Vagina (tissue), 2 donors: ENCODE measurements around the gene TXNRD2.

Experiments
- POLR2A ChIP-seq, 2 donors: fragments of 450-650 bp; IDR thresholded peaks; one replicate each; pipeline ENCODE4 v1.6.1; 2017; ENCODE audit warnings: antibody characterized with exemption in 2 of 2, mild to moderate bottlenecking in 2 of 2, moderate library complexity in 2 of 2
- POLR2AphosphoS5 ChIP-seq, 2 donors: sonication (generic); formaldehyde crosslinking; IDR thresholded peaks; one replicate each; pipeline ENCODE4 v1.9.0; 2017; ENCODE audit warnings: antibody characterized with exemption in 2 of 2, mild to moderate bottlenecking in 2 of 2, low read depth in 1 of 2; ENCODE audit not compliant: insufficient read depth in 1 of 2
- TF ChIP-seq, protein P1 (sequence below), 3 experiments: fragments of 450-650 bp in 2 of 3; fragments of 200-600 bp in 1 of 3; sonication (generic) in 1 of 3; IDR thresholded peaks; one replicate each; pipeline ENCODE4 v1.5.1; 2017 to 2019; ENCODE audit warnings: antibody characterized with exemption in 3 of 3, mild to moderate bottlenecking in 2 of 3, moderate library complexity in 2 of 3

- TF ChIP-seq, protein P1, sequence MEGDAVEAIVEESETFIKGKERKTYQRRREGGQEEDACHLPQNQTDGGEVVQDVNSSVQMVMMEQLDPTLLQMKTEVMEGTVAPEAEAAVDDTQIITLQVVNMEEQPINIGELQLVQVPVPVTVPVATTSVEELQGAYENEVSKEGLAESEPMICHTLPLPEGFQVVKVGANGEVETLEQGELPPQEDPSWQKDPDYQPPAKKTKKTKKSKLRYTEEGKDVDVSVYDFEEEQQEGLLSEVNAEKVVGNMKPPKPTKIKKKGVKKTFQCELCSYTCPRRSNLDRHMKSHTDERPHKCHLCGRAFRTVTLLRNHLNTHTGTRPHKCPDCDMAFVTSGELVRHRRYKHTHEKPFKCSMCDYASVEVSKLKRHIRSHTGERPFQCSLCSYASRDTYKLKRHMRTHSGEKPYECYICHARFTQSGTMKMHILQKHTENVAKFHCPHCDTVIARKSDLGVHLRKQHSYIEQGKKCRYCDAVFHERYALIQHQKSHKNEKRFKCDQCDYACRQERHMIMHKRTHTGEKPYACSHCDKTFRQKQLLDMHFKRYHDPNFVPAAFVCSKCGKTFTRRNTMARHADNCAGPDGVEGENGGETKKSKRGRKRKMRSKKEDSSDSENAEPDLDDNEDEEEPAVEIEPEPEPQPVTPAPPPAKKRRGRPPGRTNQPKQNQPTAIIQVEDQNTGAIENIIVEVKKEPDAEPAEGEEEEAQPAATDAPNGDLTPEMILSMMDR (IDR thresholded peaks at IDR 0.05) = no peak
- no peak for TF ChIP-seq POLR2AphosphoS5 (IDR thresholded peaks at IDR 0.05; ENCODE audit: insufficient read depth in 1 of 2, low read depth in 1 of 2)
- no peak for TF ChIP-seq POLR2A (IDR thresholded peaks at IDR 0.05)
These were observed 13.9 kb upstream of the TXNRD2 start for GRCh38 chr22:19955241-19956128.
